GM12874 (cell line): ENCODE results near the gene CLEC5A.

Experiments used
- CTCF ChIP-seq: IDR thresholded peaks from 2 replicates; pipeline ENCODE4 v1.5.1; 2011; ENCODE audit warnings: low read depth, mild to moderate bottlenecking, control low read depth, low read length, moderate library complexity; ENCODE audit not compliant: insufficient read depth

Gene CLEC5A

GRCh38 chr7:141946796-141947195 is at the start of gene CLEC5A:
Gene CLEC5A (minus strand): TSS chr7:141946974. CDS start chr7:141946292, 682 bp downstream.
- no peak for TF ChIP-seq CTCF

DNA sequence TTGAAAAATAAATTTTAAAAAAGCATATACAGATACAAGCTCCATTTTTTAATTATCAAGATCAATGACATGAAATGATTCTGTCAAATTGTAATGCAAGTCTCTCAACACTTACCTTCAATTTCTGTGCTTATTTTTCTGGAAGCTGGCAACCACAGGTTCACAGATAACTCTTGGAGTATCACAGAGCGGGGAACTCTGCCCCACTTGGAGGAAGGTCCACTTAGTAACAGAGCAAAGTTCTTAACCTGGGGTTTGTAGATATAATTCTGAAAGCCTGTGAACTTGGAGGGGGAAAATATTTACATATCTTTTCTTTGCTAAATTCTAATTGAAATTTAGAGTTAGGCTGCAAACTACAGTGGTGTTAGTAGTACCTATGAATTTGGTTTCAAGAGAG is 46.6 kb upstream of the CLEC5A start:
- TF ChIP-seq CTCF = no peak

DNA sequence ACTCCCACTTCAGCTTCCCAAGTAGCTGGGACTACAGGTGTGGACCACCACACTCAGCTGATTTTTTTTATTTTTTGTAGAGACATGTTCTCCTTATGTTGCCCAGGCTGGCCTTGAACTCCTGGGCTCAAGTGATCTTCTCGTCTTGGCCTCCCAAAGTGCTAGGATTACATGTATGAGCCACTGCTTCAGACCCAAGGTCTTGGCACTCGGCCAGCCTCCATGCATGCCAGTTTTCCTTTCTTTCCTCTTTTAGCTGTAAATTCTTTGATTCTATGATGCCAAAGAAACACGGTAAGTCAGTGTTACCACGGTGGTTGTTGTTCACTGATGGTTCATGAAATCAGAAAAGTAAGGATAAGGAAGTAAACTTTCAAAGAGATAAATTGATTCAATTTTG is 45.9 kb upstream of the CLEC5A start:
- TF ChIP-seq CTCF = no peak

DNA sequence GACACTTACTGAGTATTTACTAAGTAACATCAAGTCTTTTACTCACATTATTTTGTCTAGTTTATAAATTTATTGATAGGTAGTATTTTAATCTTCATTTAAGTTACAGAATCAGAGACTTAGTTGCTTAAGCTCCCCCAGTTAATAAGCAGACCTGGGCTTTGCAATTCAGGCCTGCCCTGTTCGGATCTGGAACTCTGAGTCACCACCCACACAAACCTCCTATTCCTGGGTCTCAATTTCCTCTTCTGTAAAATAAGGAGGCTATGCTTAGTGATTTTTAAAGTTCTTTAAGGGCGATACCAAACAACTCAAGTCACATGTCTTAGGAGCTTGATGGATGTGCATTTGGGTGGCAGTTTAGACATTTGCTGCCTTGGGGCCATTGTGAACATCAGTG is 45.4 kb upstream of the CLEC5A start:
- no peak for TF ChIP-seq CTCF

GRCh38 chr7:141991140-141991539 is 44.4 kb upstream of the CLEC5A start:
- no peak for TF ChIP-seq CTCF

GRCh38 chr7:141990011-141990725 is 43.4 kb upstream of the CLEC5A start:
- TF ChIP-seq CTCF = no peak

DNA sequence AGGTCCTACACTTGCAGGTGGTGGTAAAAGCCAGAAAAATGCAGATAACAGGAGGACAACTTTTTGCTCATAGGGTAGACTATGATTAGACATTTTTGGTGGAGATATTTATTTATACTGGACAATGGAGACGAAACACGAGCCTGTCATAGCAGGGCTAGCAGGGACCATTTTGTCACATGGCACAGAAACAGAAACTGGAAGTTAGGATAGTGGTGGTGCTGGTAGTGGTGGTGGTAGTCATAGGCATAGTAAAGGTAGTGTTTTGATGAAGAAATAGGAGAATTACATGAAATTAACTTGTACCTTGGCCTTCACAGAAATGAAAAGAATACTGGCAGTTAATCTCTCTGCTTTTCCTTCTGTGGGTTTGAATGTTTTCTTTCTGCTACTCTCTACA is 40.1 kb upstream of the CLEC5A start:
- no peak for TF ChIP-seq CTCF
